RWPE1 (cell line): ENCODE measurements around the gene SMIM26.
A peak's percentile ranks its signal among the peaks of the same experiment; 100 is the strongest.
"Not testable (repeated sequence)": the region's sequence is repeated elsewhere in the genome, so short reads cannot be mapped to it uniquely, and the experiment has no call there.

Source experiments
- CTCF ChIA-PET: fragments of 350-600 bp; sonication (Branson Sonifier 250); formaldehyde crosslinking; extraction: SDS; loops from one replicate; lab custom pipeline; 2021; lab: Yijun Ruan, JAX
- POLR2A ChIA-PET: fragments of 400-600 bp; formaldehyde crosslinking; extraction: SDS; loops from one replicate; lab custom pipeline; 2020; ENCODE audit warnings: antibody characterized with exemption; ENCODE audit not compliant: low non-redundant PET; lab: Yijun Ruan, JAX
- DNase-seq: peaks from one replicate; pipeline ENCODE4 v3.0.0; 2012; ENCODE audit warnings: low spot score
- H3K27ac ChIP-seq: fragments of 450-650 bp; 2 replicates; pipeline ENCODE4 v1.5.1; 2017
- CTCF ChIP-seq: fragments of 450-650 bp; conservative IDR thresholded peaks from 2 replicates; pipeline ENCODE4 v1.5.1; 2017; ENCODE audit warnings: low read depth, mild to moderate bottlenecking

The SMIM26 gene

DNA sequence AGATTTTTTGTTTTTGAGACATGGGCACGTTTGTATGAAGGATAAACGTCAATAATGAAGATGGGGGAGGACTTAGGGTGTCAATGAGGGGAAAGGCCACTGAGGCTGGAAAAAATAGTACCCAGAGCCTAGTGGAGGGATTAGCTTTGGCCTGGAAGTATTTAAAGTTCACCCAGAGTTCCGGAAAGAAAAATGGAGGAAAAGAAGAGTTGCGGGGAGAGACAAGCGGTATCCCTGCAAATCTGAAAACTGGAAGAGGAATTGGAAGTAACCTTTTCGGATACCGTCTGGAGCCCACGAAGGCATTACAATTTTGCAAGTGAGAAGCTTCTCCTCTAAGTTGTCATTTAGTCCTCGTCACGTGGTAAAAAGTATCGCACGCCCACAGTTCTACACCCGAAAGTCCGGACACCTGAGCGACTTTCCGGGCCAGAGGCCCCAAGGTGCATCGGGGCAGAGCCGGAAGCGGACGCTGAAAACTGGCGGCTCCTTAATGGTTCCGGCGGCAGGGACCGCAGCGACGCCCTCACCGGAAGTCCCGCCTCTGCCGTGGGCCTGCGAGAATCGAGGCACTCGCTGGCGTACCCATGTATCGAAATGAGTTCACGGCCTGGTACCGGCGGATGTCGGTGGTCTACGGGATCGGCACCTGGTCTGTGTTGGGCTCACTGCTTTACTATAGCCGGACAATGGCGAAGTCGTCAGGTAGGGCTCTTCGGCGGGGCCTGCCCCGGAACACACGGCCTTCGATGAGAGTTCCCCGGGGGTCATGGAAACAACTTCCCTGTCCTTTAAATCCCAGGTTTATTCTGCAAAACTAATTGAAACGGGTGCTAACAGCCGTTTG lies at the start of gene SMIM26:
Gene SMIM26 (plus strand): TSS at position 541 of the 847 bp plus-strand sequence. CDS start 47 bp downstream, at position 588.
- peak within 1 kb of the TSS; percentile 78 for H3K27ac ChIP-seq
- ChIA-PET CTCF (no interaction called here), POLR2A (interaction anchor here (0.6 to 1.0 kb wide), 2 partner anchors 22 to 26 kb away, joined by 3 to 4 read pairs; no protein-coding TSS in a partner anchor)
- DNase-seq: peak; percentile 95
- TF ChIP-seq CTCF: no peak

DNA sequence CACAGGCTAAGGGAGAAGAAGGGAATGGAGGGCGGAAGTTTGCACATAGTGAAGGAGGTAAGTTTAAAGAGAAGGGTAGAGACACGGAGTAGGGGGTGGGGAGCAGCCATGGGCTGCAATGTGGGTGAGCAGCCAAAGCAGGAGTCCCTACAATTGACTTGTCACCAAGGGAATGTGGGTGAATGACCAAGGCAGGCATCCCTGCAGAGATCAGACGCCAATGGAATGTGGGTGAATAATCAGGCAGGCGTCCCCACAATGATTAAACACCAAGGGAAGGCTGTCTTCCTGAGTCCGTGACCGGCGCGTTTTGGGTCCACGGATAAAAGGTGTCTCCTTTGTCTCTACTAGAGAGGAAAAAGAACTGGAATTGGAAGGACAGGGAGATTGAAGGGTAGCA lies 45.2 kb upstream of the SMIM26 start:
- H3K27ac ChIP-seq, POLR2A ChIA-PET, CTCF ChIA-PET, DNase-seq: not testable (repeated sequence)

- CTCF ChIA-PET: interaction anchor here (1.0 kb wide), 1 partner anchor 42 kb away, joined by 3 read pairs; no protein-coding TSS in a partner anchor
- TF ChIP-seq CTCF: no peak
- POLR2A ChIA-PET: interaction anchor here (0.7 kb wide), 1 partner anchor 8 kb away, joined by 3 read pairs; no protein-coding TSS in a partner anchor
- no peak for DNase-seq
- H3K27ac ChIP-seq: peak overlapping the region; percentile 32
Observed at GRCh38 chr20:18523066-18523465, 44.2 kb upstream of the SMIM26 start.

GRCh38 chr20:18524646-18525045 lies 42.6 kb upstream of the SMIM26 start:
- ChIA-PET CTCF (no interaction called here), POLR2A (no interaction called here)
- H3K27ac ChIP-seq: peak overlapping the region; percentile 50; the same call in 1 of the 2 replicates
- TF ChIP-seq CTCF: no peak
- DNase-seq: peak; percentile 44

GRCh38 chr20:18526761-18527160 lies 40.5 kb upstream of the SMIM26 start:
- POLR2A ChIA-PET, H3K27ac ChIP-seq, CTCF ChIA-PET: not testable (repeated sequence)

GRCh38 chr20:18527339-18527738 lies 39.9 kb upstream of the SMIM26 start:
- TF ChIP-seq CTCF: no peak
- ChIA-PET CTCF (no interaction called here), POLR2A (no interaction called here)
- no peak overlapping the region for H3K27ac ChIP-seq
- no peak for DNase-seq

More at GRCh38 chr20:18526761-18527160, 40.5 kb upstream of the SMIM26 start:
- not testable (repeated sequence) for DNase-seq

GRCh38 chr20:18527836-18528235 lies 39.4 kb upstream of the SMIM26 start:
- ChIA-PET POLR2A (no interaction called here), CTCF (no interaction called here)
- peak; percentile 30 for DNase-seq
- no peak overlapping the region for H3K27ac ChIP-seq
- no peak for TF ChIP-seq CTCF
